Liver (tissue), 9 donors: ENCODE measurements around the gene METTL21C. TPM values are rescaled to one million over a fixed set of nuclear protein-coding genes. Genes with fewer than 3 reads are reported as not detected.

Experiments used
- DNase-seq: peaks from one replicate; pipeline ENCODE4 v3.0.0-alpha.2; 2017; ENCODE audit warnings: low spot score
- H3K27ac ChIP-seq, 2 donors: one replicate each; pipeline ENCODE4 v1.7.0; 2013; ENCODE audit warnings: inconsistent platforms in 2 of 2, low read length in 2 of 2, control low read depth in 1 of 2, low read depth in 1 of 2, mild to moderate bottlenecking in 1 of 2
- H3K27me3 ChIP-seq, 4 donors: one replicate each; pipeline versions ENCODE4 v1.6.1 to v1.7.0; 2013; ENCODE audit warnings: low read length in 3 of 4, inconsistent platforms in 1 of 4, mild to moderate bottlenecking in 1 of 4, moderate library complexity in 1 of 4; ENCODE audit not compliant: control insufficient read depth in 4 of 4, insufficient read depth in 4 of 4
- H3K36me3 ChIP-seq, 4 donors: one replicate each; pipeline versions ENCODE4 v1.6.1 to v1.7.0; 2013; ENCODE audit warnings: low read length in 3 of 4, mild to moderate bottlenecking in 3 of 4, low read depth in 1 of 4, moderate library complexity in 1 of 4; ENCODE audit not compliant: control insufficient read depth in 4 of 4, insufficient read depth in 3 of 4
- H3K4me1 ChIP-seq, 4 donors: one replicate each; pipeline versions ENCODE4 v1.6.1 to v1.7.0; 2013; ENCODE audit warnings: low read length in 3 of 4, mild to moderate bottlenecking in 3 of 4, moderate library complexity in 1 of 4; ENCODE audit not compliant: control insufficient read depth in 4 of 4, insufficient read depth in 4 of 4
- H3K4me3 ChIP-seq, 3 donors: one replicate each; pipeline versions ENCODE4 v1.6.1 to v1.7.0; 2013; ENCODE audit warnings: low read length in 3 of 3, control low read depth in 1 of 3, low read depth in 1 of 3, mild to moderate bottlenecking in 1 of 3
- H3K9ac ChIP-seq, 2 donors: one replicate each; pipeline ENCODE4 v1.7.0; 2013; ENCODE audit warnings: low read length in 2 of 2, mild to moderate bottlenecking in 2 of 2, moderate library complexity in 2 of 2, control low read depth in 1 of 2, low read depth in 1 of 2
- H3K9me3 ChIP-seq, 4 donors: one replicate each; pipeline versions ENCODE4 v1.6.1 to v1.7.0; 2013; ENCODE audit warnings: low read length in 3 of 4; ENCODE audit not compliant: control insufficient read depth in 4 of 4
- EGR1 ChIP-seq, 2 donors: IDR thresholded peaks; 2 replicates each; pipeline ENCODE4 v1.6.1; 2016 to 2018; ENCODE audit warnings: antibody characterized with exemption in 2 of 2, low read depth in 2 of 2
- FOXA2 ChIP-seq: IDR thresholded peaks from 2 replicates; pipeline ENCODE4 v1.6.1; 2016; ENCODE audit warnings: antibody characterized with exemption
- GABPA ChIP-seq, 2 donors: IDR thresholded peaks in 1 of 2; conservative IDR thresholded peaks in 1 of 2; 2 replicates each; pipeline ENCODE4 v1.6.1; 2016; ENCODE audit warnings: antibody characterized with exemption in 2 of 2, mild to moderate bottlenecking in 1 of 2, moderate library complexity in 1 of 2
- HNF4G ChIP-seq: IDR thresholded peaks from 2 replicates; pipeline ENCODE4 v1.6.1; 2016; ENCODE audit warnings: antibody characterized with exemption
- JUND ChIP-seq, 2 donors: IDR thresholded peaks; 2 replicates each; pipeline ENCODE4 v1.6.1; 2016; ENCODE audit warnings: antibody characterized with exemption in 2 of 2
- MAX ChIP-seq: IDR thresholded peaks from 2 replicates; pipeline ENCODE4 v1.6.1; 2016; ENCODE audit warnings: antibody characterized with exemption
- NR2F2 ChIP-seq: IDR thresholded peaks from 2 replicates; pipeline ENCODE4 v1.6.1; 2016; ENCODE audit warnings: antibody characterized with exemption
- RAD21 ChIP-seq, 2 donors: IDR thresholded peaks; 2 replicates each; pipeline ENCODE4 v1.6.1; 2016; ENCODE audit warnings: antibody characterized with exemption in 2 of 2, mild to moderate bottlenecking in 2 of 2
- RXRA ChIP-seq, 2 donors: IDR thresholded peaks; 2 replicates each; pipeline ENCODE4 v1.6.1; 2017 to 2018; ENCODE audit warnings: antibody characterized with exemption in 2 of 2, mild to moderate bottlenecking in 1 of 2
- TAF1 ChIP-seq: conservative IDR thresholded peaks from 2 replicates; pipeline ENCODE4 v1.6.1; 2016; ENCODE audit warnings: antibody characterized with exemption, mild to moderate bottlenecking
- ZBTB33 ChIP-seq: IDR thresholded peaks from 2 replicates; pipeline ENCODE4 v1.6.1; 2016; ENCODE audit warnings: antibody characterized with exemption
- WGBS: extraction: QIAGEN DNeasy Blood & Tissue Kit; methylation state at CpG from one replicate; pipeline ENCODE4 v1.1.7; 2013; 5-methylcytosine and 5-hydroxymethylcytosine counted together
- polyA plus RNA-seq, 2 donors: library from polyadenylated mRNA; stranded (reverse) in 1 of 2; unstranded in 1 of 2; fragments of 200-250 nt in 1 of 2; fragments of >200 nt in 1 of 2; fragmentation: Nextera tagmentation in 1 of 2; extraction: Ambion mirVana in 1 of 2; gene quantifications; one replicate each; pipeline versions ENCODE4 v1.2.1 to v1.2.3, GENCODE V29; 2013 to 2015
- total RNA-seq, 2 donors: library from RNA; depleted of rRNA; stranded (reverse); fragments of >200 nt; gene quantifications; one replicate each; pipeline ENCODE4 v1.2.3, GENCODE V29; 2014
- TF ChIP-seq, protein P1 (sequence below): IDR thresholded peaks from 2 replicates; pipeline ENCODE4 v1.6.1; 2016; ENCODE audit warnings: antibody characterized with exemption, mild to moderate bottlenecking
- TF ChIP-seq, protein P2 (sequence below): IDR thresholded peaks from 2 replicates; pipeline ENCODE4 v1.6.1; 2016; ENCODE audit warnings: antibody characterized with exemption
- TF ChIP-seq, protein P3 (sequence below): fragments of 150-350 bp; IDR thresholded peaks from 2 replicates; pipeline ENCODE4 v1.5.1; 2017; ENCODE audit warnings: improper control_type of control experiment, low read depth, low read length; ENCODE audit not compliant: missing input control
- donor health status: healthy.
- donor health status: healthy.
- donor health status: healthy.
- donor health status: healthy.
- donor health status: healthy.

The METTL21C gene
- total and polyA plus RNA-seq, 4 donors = 0.09 TPM; not detected in 3

DNA sequence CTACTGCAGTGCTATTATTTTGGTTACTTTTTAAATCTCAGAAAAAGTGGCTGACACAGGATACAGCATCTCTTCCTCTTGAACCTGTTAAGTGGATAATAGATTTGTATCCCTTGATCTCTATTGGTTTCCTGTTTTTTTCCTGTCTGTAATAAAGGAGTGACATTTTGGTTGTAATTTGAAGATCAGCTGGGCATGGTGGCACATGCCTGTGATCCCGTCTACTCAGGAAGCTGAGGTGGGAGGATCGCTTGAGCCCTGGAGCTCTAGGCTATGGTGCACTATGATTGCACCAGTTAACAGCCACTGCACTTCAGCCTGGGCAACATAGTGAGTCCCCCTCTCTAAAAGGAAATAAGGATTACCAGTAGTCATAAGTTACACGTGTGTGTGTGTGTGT is 46.8 kb downstream of the METTL21C start (continued):
- TF ChIP-seq ZBTB33 (no peak), JUND (IDR thresholded peaks at IDR 0.05) (no peak), HNF4G (no peak)

DNA sequence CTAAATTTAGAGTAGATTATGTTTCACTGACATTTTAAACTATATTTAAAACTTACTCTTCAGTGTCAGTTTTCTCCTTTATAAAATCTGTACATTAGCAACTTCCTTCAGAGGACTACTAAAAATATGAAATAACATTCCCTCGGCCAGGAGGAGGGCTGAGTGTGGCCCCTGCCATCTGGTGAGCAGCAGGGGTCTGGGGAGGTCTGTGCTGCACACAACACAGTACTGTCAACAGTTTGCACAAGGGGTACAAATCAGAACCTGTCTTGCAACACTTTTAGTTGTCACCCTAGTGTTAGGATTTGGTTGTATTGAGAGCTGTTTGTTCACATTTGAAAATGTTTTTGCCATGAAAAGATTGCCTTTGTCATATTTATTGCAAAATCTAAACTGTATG is 49.1 kb downstream of the METTL21C start:
- no peak for DNase-seq
- H3K36me3 ChIP-seq = peaks cover 0 to 68% (median 60%) of the 10 kb centered on the region in 4 donors
- no peak overlapping the region for H3K27ac ChIP-seq
- H3K9me3 ChIP-seq = no peaks in the 10 kb centered on the region
- WGBS = 96% methylated on average over 1 of the region's 1 CpG
- TF ChIP-seq EGR1 (IDR thresholded peaks at IDR 0.05; ENCODE audit: low read depth in 2 of 2) (no peak), MAX (no peak), GABPA (IDR thresholded peaks at IDR 0.05 in 1 of 2, conservative IDR thresholded peaks at IDR 0.05 in 1 of 2) (no peak), FOXA2 (no peak), HNF4G (no peak), JUND (IDR thresholded peaks at IDR 0.05) (no peak), TAF1 (no peak), NR2F2 (no peak), ZBTB33 (no peak), RAD21 (IDR thresholded peaks at IDR 0.05) (no peak), RXRA (IDR thresholded peaks at IDR 0.05) (no peak)
- TF ChIP-seq, protein P1, sequence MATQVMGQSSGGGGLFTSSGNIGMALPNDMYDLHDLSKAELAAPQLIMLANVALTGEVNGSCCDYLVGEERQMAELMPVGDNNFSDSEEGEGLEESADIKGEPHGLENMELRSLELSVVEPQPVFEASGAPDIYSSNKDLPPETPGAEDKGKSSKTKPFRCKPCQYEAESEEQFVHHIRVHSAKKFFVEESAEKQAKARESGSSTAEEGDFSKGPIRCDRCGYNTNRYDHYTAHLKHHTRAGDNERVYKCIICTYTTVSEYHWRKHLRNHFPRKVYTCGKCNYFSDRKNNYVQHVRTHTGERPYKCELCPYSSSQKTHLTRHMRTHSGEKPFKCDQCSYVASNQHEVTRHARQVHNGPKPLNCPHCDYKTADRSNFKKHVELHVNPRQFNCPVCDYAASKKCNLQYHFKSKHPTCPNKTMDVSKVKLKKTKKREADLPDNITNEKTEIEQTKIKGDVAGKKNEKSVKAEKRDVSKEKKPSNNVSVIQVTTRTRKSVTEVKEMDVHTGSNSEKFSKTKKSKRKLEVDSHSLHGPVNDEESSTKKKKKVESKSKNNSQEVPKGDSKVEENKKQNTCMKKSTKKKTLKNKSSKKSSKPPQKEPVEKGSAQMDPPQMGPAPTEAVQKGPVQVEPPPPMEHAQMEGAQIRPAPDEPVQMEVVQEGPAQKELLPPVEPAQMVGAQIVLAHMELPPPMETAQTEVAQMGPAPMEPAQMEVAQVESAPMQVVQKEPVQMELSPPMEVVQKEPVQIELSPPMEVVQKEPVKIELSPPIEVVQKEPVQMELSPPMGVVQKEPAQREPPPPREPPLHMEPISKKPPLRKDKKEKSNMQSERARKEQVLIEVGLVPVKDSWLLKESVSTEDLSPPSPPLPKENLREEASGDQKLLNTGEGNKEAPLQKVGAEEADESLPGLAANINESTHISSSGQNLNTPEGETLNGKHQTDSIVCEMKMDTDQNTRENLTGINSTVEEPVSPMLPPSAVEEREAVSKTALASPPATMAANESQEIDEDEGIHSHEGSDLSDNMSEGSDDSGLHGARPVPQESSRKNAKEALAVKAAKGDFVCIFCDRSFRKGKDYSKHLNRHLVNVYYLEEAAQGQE = no peak
- TF ChIP-seq, protein P2, sequence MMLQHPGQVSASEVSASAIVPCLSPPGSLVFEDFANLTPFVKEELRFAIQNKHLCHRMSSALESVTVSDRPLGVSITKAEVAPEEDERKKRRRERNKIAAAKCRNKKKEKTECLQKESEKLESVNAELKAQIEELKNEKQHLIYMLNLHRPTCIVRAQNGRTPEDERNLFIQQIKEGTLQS = no peak
- TF ChIP-seq, protein P3, sequence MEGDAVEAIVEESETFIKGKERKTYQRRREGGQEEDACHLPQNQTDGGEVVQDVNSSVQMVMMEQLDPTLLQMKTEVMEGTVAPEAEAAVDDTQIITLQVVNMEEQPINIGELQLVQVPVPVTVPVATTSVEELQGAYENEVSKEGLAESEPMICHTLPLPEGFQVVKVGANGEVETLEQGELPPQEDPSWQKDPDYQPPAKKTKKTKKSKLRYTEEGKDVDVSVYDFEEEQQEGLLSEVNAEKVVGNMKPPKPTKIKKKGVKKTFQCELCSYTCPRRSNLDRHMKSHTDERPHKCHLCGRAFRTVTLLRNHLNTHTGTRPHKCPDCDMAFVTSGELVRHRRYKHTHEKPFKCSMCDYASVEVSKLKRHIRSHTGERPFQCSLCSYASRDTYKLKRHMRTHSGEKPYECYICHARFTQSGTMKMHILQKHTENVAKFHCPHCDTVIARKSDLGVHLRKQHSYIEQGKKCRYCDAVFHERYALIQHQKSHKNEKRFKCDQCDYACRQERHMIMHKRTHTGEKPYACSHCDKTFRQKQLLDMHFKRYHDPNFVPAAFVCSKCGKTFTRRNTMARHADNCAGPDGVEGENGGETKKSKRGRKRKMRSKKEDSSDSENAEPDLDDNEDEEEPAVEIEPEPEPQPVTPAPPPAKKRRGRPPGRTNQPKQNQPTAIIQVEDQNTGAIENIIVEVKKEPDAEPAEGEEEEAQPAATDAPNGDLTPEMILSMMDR = no peak
- no peak overlapping the region for H3K4me3 ChIP-seq
- peaks cover 2 to 11% (median 8%) of the 10 kb centered on the region in 4 donors for H3K4me1 ChIP-seq
- no peak overlapping the region for H3K9ac ChIP-seq
- no peaks in the 10 kb centered on the region for H3K27me3 ChIP-seq
